GM19240 (cell line): ENCODE measurements around the gene PLCG2.

Experiments
- DNase-seq: peaks from one replicate; pipeline ENCODE4 v3.0.0; 2011; ENCODE audit warnings: low spot score; ENCODE audit not compliant: insufficient read length

PLCG2 gene

DNA sequence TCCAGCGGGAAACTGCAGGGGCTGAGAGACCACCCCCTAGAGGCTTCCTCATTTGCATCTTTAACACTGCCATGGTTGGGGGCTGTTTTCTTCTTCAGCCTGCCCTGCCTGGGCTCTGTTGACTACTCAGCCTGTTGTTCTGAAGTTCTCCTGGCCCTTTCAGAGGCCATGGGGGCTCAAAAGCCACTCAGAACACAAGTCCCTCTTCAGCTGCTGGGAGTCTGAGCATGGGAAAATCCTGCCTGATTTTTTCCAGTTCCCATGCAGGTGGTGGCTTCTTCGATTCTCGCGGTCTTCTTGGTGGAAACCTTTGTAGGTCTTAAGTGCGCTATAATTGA, 36.3 kb downstream of the PLCG2 start:
- DNase-seq = no peak

DNA sequence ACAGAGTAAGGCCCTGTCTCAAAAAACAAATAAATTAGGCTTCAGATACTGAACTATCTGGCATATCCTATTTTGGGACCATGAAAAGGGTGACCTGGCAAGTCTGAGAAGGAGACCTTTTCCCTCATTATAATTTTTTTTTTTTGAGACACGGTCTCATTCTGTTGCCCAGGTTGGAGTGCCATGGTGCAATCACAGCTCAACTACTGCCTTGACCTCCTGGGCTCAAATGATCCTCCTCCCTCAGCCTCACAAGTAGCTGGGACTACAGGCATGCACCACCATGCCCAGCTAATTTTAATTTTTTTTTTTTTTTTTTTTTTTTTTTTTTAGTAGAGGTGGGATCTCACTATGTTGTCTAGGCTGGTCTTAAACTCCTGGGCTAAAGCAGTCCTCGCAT, 37.3 kb downstream of the PLCG2 start:
- DNase-seq = no peak

DNA sequence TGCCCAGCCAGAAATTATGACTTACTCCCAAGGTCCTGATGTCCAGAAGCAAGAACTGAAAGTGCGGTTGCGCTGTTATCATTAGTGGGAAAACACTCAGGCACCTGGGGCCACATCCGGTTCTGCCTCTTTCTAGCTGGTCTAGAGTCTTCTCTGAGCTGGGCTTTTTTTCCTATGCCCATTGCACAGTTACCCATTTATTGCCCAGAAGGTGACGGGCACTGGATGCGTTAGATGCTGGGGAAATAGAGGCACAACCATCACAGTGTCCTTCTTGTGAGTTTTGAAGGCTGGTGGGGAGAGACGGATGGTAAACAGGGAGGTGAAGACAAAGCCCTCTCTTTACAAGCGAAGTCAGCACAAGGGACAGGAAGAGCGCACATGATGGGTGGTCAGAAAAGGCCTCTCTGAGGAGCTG, 37.7 kb downstream of the PLCG2 start:
- DNase-seq = no peak

DNA sequence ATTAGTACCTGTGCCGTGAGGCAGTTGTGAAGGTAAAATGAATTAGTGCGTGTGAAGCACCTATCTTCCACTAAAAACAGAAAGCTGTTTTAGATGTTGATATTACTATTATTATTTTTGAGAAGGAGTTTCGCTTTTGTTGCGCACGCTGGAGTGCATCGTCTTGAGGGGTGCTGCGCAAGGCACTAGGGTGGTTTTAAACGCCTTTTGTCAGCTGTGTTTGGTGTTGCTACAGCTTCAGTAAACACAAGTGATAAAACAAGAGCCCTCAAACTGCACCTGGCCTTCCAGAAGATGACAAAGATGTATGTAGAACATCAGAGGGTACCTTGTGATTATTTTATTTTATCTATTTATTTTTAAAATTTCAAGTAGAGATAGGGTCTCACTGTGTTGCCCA, 38.2 kb downstream of the PLCG2 start:
- no peak for DNase-seq

DNA sequence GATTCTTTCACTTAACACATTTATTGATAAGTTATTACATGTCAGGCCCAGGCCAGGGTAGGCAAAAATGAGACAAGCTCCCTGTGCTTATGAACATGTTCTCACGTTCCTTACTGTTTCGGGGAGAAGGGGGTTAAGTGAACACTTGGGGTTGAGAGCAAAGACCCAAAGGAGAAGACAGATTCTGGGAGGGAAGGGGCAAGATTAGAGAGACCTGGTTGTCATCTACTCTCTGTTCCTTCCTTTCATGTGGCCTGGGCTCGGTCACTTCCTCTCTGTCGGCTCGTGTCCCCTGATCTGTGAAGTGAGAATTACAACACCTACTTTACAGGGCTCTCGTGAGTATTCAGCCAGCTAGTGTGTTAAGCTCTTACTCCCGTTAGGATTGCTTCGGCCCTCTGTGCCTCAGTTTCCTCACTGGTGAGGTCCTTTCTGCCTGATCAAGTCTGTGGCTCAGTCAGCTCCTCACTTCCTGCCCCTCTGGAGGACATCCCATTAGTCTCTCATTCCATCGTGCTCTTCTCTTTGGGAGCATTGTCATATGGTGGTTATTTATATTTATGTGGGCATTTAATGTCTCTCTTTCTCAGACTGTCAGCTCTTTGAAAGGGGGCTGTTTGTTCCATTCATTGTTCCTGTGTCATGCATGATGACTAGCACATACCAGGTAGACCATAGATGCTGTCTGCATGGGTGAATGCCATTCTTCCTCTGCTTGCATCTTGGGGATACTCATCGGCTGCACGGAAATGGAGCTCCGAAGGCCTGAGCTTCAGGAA, 38.9 kb downstream of the PLCG2 start:
- no peak for DNase-seq

DNA sequence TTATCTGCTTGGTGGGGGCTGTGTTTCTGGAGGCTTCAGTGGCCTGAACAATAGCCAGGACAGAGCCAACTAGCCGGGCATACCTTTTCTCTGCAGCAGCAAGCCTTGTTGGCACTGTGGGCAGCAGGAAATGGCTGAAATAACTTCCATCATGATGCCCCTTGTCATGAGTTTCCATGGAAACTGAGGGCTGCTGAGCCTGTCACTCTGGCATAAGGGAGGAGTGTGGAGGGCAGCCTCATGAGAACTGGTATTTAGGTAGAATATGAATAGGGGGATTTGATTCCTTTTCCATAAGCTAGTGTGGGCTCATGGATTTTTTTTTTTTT, 39.4 kb downstream of the PLCG2 start:
- no peak for DNase-seq

DNA sequence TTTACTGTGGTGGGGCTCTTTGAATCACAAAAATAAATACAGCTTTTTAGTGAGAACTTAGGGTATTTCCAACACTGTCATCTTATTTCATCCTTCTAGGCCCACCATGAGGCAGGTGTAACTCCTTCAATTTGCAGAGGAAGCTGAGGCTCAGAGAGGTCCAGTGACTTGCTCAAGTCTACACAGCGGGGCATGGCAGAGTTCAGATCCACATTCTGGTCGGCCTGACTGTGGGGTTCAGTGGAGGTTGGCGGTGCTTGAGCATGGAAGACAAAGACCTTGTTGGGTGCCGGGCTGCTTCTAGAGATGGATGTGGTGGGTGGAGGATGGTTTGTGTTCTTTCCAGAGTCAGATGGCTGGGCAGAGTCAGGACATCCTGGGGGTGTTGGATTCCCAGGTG, 39.8 kb downstream of the PLCG2 start:
- DNase-seq = no peak

DNA sequence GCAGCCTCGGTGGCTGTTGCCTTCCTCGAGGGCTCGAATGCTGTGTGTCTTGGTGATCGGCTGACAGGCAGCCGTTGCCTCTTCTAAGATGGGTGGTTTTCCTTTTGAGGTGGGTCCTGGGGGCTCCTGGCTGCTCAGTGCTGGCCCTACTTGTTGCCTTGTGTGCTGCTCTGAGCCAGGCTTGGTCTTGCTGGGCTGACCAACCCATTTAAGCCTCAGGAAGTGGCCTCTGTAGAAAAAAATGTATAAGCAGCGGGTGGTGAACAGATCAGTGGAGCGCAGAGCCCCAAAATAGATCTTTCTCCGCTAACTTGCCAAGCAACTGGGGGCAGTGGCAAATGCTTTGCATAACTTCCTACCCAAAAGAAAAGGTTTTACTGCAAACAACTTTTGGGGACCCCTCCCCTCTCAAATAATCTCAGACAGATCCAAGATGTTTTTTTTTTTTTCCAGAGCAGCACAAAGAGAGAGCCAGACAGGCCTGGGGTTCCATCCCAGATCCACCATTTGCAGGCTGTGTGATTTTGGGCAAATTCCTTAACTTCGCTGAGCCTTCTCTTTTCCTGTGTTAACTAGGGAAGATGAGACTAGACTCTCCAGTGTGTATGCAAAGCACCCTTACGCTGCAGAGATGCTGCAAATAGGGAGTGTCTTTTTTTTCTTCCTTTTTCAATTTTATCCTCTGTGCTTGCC, 42.5 kb downstream of the PLCG2 start:
- DNase-seq = no peak

DNA sequence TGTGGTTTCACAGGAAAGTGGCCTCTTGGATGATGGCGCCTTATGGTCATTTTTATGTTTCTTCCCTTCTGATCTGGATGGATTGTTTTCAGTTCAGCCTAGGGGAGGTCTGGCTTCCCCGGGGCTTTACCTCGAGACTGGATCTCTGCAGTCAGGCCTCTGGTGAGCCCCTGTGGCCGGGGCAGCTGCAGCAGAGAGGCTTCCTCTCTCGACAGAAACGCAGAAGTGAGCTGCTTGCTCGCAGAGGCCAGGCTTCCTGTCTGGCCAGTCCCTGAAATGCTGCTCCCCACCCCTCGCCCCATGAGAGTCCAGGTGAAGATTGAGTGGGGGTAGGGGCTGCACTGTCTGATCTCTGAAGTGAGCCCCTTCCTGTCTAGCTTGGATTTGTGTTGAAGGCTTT, 44.0 kb downstream of the PLCG2 start:
- DNase-seq = no peak

DNA sequence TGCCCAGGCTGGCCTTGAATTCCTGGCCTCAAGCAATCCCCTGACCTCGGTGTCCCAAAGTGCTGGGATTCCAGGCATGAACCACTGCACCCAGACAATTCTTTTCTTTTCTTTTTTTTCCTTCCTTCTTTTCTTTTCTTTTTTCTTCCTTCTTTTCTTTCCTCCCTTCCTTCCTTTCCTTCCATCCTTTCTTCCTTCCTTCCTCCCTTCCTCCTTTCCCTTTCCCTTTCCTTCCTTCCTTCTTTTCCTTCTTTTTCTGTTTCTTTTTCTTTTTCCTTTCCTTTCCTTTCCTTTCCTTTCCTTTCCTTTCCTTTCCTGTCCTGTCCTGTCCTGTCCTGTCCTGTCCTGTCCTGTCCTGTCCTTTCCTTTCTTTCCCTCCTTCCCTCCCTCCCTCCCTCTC, 44.6 kb downstream of the PLCG2 start:
- no peak for DNase-seq

DNA sequence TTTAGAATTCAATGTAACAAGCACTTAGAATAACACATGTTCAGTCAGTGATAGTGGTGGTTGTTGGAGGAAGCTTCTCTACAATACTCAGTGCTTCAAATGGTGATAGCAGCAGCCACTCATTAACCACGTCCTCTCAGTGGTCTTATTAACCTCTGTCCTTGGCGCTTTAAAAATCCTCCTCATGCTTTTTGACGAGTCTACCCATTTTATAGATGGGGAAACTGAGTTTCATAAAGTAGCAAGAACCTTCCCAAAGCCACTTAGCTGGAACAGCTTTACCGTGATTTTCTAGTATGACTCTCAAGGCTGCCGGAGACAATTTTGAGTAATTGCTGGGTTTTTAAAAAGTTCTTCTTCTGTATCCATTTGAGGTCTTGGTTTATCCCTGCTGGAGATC, 47.4 kb downstream of the PLCG2 start:
- DNase-seq = no peak

DNA sequence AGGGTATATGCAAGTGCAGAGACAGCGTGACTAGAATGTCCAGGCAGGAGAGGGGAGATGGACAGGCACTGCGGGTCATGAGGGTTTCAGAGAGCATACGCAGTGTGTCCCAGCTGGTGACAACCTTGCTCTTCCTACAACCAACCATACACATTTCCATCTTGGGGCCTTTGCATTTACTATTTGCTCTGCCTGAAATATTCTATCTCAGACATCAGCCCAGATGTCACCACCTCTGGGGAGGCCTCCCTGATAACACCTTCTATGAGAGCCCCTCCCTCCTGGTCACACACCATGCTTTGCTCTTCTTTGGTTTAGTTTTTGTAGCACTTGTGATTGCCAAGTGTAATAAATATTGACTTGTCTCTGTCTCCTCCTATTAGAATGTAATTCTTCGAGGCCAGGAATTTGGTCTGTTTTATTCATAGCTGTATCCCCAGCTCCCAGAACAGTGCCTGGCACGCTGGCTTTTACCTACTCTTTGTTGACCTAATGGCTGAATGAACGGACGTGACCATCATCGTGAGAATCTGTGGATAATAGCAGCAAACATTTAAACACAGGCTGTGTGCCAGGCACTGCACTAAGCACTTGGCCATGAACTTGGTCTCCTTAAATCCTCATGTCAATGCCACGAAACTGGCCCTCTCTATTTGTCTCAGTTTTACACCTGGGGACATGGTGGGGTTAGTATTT, 51.9 kb downstream of the PLCG2 start:
- no peak for DNase-seq

DNA sequence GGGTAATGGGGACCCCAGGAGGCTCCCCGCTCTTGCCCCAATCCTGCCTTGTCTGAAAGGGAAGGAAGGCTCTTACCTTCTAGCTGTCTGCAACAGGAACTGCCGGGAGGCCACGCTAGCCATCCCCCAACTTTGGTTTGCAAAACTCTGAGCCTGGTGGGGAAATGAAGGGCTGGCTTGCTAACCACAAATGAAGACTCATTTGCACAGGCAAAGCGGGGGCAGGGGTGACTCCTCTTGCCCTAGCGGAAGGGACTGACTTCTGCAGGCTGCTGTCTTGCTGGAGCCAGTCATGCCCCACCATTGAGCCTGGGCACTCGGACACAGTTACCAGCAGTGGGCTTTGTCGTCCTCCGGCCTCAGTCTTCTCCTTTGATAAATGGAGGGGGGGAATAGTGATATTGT, 52.6 kb downstream of the PLCG2 start:
- DNase-seq = peak; percentile 63

DNA sequence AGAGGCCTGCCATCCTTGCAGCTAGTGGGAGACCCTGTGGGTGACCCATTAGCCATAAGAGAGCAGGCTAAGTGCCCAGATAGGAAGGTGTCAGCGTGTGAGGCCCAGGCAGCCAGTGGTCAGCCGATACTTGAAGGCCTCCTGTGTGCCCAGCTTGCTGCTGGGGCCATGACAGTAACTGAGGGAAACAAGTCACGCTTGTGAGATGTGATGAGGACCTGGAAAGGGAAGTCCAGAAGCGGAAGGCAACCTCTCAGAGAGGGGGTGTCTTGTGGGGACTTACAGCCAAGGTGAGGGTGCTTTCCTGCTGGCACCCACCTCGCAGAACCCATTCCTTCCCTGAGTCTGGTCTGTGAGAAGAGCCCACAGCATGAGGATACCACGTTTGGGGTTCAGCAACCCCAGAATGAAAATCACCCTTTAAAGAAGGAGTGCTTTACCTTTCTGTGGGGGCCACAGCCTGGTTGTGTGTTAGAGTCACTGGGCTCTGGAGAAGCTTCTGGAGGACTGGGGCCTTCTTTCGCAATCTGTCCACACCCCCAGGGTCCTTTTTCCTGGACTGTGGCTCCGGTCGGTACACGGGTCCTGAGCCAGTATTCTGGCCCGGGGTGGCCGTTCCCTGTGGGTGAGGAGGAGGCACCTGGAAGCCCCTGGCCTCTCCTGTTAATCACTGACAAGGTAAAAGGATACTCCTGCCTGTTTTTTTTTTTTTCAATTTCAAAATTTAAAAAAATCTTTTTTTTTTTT, 53.9 kb downstream of the PLCG2 start:
- no peak for DNase-seq

DNA sequence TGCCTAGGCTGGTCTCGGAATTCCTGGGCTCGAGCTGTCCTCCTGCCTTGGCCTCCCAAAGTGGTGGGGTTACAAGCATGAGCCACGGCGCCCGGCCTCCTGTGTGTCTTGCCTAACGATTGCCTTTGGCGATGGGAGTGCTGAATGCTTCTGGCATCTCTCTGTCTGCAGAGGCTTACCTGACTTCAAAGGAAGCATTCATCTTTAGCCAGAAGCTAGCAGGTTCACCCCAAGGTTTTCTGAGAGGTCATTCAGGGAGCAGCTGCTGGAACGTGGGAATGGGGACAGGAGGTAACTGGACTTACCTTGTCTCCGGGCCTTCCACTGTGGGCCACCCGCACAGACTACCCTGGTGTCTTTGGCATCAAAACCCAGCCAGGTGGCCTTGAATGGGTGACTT, 54.7 kb downstream of the PLCG2 start:
- no peak for DNase-seq

DNA sequence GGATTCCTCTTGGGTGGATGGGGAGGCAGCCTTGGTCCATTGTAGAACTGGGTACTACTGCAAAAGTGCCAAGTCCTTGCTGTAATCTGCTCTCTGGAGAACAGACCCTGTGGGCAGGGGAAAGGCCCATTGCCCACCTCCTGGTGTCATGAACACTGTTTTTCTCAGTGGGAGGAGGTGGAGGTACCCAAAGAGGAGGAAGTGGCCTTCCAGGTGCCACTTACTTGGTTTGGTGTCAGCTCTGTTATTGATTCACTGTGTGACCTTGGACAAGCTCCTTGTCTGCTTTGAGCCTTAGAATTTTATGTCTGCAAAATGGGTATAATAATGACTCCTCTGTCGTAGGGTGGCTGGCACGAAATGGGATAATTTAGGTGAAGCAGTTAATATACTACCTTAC, 55.8 kb downstream of the PLCG2 start:
- DNase-seq = no peak

DNA sequence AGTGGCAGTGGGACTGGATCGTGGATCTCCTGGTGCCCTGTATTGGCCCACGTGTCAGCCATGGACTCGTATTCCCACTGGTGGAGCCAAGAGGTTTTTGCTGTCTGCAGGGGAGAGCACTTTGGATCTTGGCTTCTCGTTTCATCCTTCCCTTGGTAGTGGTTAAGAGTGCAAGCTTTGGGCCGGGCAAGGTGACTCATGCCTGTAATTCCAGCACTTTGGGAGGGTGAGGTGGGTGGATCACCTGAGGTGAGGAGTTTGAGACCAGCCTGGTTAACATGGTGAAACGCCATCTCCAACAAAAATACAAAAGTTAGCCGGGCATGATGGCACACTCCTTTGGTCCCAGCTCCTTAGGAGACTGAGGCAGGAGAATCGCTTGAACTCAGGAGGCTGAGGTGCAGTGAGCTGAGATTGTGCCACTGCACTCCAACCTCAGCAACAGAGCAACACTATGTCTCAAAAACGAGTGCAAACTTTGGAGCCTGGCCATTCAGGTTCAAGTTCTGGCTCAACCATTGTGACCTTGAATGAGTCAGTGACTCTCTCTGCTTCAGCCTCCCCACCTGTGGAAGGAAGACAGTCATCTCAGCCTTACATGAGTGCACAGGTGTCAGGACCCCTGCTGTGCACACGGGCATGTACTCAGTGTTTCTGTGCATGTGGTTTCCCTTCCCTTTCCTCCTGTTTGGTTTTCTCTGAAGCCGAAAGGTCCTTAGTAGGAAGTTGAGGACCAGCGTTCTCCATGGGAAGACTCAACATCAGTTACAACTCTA, 57.4 kb downstream of the PLCG2 start:
- peak; percentile 35 for DNase-seq

DNA sequence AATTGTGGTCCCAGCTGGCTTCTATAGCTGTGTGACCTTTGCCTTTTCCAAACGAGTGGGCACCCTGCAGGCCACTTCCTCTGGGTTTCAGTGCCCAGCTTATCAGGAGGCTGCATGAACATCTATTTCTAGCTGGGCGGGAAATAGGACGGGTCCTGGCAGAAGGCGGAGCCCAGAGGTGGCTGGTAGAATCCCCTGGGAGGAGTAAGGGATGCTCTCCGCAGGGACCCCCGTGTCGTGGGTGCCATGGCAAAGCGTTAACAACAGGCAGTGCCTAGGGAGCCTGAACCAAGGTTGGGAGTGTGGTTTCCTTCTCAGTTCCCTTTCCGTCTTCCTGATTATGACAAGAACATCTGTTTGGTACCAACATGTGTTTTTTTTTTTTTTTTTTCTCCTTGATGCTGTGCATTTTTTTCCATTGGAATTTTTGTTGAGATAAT, 58.2 kb downstream of the PLCG2 start:
- no peak for DNase-seq

DNA sequence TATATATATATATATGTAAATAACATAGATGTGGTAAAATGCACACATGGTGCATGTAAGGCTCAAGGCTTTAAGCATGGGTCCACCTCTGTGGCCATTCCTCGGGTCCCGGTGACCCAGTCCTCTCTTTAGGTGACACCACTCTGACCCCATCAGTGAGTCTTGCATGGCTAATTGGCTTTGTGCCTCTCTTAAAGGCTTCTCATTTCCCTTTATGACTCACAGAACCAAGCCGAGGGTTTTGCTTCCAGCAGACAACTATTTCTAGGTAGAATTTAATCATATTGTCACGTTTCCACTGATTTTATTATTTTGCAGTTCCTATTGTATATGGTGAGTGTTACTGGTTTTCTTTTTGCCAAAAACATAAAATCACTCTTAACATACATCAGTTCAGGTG, 59.7 kb downstream of the PLCG2 start:
- peak; percentile 53 for DNase-seq

DNA sequence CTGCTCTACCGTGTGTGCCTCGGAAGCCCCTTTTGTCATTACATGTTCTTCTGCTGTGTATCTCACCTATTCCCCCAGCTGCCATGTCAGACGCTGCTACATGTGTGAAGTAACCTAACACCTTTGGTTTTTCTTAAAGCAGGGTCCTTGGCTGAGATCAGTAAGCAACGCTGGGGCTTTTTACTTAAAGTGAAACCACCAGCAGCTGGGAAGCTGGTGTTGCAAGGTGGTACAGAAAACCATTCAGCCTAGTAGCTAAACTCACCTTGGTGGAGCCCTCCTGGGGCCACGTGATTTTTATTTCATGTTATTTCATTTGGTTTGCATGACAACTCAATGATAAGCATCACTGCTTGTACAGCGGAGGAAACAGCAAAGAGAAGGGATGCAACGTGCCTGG, 62.6 kb downstream of the PLCG2 start:
- no peak for DNase-seq

DNA sequence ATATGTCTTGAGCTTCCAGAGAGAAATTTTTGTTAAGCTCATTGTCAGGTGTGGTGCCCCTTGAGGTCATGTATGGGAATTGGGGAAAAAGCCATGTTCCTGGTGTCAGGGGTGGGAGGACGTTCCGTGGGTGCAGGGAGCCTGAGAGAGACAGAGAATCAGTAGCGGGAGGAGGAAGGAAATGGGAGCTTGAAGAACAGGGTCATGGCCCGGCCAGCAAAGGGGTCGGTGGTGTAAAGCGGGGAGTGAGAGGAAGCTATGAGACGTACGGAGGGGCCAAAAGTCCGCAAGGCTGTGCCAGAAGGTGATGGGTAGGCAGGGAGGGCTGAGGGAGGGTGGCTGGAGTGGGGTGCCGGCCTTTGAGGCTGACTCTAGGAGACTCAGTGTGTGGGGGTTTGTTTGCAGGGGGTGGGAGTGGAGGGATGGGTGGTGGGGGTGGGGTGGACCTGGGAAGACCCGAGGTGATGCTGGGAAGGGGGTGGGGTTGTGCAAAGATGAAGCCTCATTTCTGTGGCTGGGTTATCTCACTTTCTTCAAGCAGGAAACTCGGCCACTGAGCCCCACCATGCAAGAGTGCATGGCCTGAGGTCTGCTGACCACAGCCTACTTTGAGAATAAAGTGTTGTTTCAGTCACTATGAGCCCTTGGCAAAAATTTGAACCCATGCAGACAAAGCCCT, 63.6 kb downstream of the PLCG2 start:
- no peak for DNase-seq
